HG03432 (cell line): Measurements from ENCODE around the gene GALNT9.
"Not testable (repeated sequence)": the region's sequence is repeated elsewhere in the genome, so short reads cannot be mapped to it uniquely, and the experiment has no call there.

Experiments used
- ATAC-seq: cut with Tn5 transposase; IDR thresholded peaks from one replicate; pipeline ENCODE4 v1.9.1; 2021; ENCODE audit warnings: mild to moderate bottlenecking, moderate library complexity; ENCODE audit not compliant: unreplicated experiment

Gene GALNT9

GRCh38 chr12:132296063-132296462 is 33.3 kb downstream of the GALNT9 start:
- no peak for ATAC-seq

- ATAC-seq, result not testable (repeated sequence)
Observed at GRCh38 chr12:132295561-132295960, 33.8 kb downstream of the GALNT9 start.

GRCh38 chr12:132295101-132295526 is 34.3 kb downstream of the GALNT9 start:
- no peak for ATAC-seq

DNA sequence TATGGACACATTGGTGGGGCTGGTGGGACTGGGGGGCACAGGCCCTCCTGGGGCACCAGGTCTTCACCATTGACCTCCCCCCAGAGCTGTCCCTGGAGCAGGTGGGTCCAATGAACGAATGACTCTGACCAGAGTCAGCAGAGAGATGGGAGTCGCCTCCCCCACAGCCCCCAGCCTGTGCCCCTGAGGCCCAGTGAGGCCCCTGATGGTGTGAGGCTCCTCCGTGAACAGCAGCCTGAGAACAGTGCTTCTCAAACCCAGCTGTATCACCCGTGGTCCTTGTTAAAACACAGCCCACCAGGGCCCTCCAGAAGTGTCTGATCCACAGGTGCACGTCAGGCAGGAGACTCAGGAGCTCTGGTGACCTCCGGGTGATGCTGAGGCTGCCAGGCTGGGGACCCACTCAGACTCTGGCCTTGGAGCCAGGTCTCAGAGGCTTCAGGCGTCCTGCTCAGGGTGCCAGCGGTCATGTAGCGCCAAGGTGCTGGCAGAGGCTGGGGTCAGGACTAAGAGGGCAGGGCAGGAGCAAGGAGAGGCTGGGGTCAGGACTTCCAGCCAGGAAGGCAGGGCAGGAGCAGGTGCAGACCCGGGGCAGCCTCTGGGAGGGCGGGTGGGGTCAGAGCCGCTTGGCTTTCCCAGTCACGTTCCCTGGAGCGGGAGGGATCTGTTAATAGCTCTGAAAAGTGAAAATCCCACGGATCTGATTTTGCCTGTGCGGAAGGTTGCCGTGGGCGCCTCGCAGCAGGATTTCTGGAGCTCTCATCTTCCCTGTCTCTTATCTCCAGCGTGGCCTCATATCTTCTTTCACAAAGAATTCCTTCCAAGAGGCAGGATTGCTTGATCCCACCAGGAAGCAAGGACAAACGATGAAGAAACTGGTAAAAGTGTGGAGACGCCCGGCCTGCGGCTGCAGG is 35.0 kb downstream of the GALNT9 start:
- no peak for ATAC-seq

DNA sequence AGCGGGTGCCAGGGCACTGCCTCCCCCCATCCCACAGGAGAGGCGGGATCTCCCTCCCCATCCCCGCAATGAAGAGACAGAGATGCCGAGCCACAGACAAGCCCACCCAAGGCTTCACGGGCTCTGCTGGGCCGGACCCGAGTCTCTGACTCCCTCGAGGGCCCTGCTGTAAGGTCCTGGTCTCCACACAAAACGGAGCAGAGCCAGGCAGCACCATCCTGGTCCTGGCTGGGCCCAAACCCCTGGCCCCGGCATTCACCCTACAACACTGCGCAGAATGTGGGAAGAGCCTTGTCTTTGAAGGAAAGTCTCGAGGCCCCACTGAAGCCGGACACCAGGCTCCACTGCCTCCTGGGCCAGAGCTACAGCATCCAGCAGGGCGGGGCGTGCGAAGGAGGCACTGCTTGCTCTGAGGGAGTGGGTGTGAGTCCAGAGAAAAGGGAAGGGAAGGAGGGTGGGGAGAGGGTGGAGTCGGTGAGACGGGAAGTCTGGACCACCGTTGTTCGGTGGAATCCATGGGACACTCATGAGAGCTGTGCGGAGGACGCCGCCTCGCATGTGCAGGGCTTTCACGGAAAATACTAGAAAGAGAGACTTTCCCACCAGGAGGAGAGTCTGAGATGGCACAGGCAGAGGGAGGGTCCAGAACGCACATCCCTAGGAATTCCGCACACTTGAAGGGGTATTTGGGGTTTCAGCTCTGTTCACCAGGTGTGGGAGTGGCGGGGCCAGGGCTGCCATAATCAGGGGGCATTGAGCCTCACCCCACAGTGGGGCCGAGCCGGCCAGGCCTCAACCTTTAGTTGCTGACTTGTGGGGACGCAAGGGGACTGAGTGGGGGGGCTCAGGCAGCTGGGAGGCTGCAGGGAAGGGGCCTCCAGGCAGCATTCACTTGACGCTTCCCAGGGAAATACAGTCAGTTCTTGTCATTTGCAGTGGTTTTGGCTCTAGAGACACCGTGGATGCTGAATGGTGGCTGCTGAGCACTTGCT is 36.8 kb downstream of the GALNT9 start:
- no peak for ATAC-seq

DNA sequence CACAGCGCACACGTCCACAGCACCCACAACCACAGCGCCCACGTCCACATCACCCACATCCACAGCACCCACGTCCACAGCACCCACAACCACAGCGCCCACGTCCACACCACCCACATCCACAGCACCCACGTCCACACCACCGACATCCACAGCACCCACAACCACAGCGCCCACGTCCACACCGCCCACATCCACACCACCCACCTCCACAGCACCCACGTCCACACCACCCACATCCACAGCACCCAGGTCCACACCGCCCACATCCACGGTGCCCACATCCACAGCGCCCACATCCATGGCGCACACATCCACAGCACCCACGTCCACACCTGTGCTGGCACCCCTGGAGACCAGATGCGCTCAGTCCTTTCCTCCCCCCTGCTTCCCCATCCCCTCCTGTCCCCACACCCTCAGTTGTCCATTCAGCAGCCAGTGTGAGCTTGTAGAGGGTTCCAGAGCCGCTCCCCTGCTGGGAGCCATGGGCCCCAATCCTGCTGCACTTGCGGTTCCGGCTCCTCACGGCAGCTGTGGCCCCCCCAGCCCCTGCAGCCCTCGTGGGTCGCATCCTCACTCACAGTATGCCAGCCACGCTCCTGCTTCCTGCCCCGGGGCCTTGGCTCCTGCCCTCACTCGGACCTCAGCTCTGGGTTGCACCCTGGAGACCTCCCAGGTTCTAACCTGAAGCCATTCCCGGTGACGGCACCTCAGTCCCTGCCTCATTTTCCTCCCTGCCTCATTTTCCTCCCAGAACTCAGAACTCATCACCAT is 37.8 kb downstream of the GALNT9 start:
- ATAC-seq, result no peak

GRCh38 chr12:132290203-132290540 is 39.2 kb downstream of the GALNT9 start:
- ATAC-seq, result no peak

GRCh38 chr12:132289356-132290202 is 39.8 kb downstream of the GALNT9 start:
- ATAC-seq, result no peak

DNA sequence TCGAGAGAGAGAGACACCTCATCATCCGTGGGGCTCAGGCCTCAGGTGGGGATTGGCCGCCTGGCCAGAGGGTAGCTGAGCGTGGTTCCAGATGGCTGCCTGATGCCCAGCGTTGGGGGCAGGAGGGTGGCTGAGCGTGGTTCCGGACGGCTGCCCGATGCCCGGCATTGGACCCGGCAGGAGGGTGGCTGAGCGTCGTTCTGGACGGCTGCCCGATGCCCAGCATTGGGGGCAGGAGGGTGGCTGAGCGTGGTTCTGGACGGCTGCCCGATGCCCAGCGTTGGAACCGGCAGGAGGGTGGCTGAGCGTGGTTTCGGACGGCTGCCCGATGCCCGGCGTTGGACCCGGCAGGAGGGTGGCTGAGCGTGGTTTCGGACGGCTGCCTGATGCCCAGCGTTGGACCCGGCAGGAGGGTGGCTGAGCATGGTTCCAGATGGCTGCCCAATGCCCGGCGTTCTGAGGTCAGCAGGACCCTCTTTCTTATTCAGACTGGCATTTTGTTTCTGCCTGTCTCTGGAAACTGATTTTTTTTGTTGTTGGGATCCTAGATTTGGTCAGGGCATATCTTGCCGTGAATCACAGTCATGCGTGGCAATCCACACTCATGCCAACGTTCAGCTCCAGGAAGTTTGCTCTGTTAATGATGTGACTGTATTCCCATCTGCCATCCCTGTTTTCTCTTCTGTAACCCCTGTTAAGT is 40.7 kb downstream of the GALNT9 start:
- no peak for ATAC-seq

DNA sequence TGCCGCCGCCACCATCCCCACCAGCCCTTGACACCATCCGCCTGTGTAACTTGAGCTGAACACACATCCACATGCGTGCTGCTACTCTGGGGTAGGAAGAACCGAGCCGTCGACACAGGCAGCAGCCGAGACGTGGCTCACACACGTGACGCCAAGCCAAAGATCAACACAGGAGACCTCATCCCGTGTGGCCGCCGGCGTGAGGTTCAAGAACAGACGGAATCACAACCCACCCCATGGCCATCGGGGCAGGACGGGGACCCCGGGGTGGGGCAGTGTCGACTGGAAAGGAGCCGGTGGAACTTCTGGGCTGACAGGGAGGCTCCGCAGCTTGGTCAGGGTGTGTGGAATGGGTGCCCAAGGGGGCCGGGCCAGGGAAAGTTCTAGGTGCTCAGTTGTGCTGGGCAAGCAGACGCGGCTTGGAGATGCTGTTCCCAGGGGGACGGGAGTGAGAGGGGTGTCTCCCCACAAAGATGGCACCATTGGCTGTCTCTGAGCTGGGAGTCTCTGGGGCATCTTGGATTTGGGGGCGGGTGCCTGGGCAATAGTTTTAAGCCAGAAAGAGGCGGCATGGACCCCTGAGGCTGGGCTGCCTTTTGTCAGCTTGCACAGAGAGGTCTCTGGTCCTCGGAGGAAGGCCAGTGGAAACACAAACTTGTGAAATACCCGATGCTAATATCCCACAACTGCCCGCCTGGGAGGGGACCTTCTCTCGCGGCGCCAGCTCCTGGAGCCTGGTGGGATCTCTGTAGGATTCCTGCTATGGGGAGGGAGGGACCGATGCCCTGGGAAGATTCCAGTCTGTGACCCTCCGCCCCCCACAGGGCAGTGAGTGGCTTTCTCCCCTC is 41.8 kb downstream of the GALNT9 start:
- no peak for ATAC-seq

DNA sequence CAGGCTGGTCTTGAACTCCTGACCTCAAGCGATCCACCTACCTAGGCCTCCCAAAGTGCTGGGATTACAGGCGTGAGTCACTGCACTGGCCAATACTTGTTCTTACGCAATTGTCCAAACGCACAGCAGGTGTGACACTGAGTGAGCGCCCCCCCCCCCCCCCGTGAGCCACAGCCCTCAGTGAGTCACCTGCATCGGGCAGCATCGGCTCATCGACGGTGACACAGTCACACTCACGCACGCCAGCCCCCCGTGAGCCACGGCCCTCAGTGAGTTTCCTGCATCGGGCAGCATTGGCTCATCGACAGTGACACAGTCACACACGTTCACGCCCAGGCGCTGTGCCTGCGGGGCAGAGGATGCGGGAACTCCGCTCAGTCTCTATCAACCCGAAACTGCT is 42.5 kb downstream of the GALNT9 start:
- no peak for ATAC-seq

DNA sequence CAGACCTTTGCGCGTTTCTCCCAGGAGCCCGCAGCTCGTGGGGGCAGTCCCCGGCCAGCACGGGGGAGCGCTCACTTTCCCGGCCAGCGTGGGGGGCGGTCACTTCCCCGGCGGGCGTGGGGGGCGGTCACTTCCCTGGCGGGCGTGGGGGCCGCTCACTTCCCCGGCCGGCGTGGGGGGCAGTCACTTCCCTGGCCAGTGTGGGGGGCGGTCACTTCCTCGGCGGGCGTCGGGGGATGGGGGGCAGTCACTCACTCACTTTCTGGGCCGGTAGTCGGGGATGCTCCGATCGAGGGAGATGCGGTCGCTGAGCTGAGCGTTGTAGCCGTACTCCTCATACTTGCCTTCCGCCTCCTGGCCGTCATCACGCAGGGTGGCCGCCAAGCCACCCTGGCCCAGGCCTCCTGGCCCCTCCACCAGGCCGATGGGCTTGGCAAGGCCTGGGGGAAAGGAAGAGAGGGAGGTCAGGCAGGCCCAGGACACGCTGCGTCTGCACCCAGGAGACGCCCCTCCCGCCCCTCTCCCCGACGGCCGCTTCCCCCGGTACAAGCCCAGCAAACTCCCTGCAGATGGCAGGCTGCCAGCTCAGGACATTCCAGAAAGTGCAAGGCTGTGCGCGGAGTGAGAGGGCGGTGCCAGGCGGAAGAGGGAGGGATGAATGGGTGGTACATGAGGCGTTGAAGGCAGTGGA is 43.3 kb downstream of the GALNT9 start:
- no peak for ATAC-seq

DNA sequence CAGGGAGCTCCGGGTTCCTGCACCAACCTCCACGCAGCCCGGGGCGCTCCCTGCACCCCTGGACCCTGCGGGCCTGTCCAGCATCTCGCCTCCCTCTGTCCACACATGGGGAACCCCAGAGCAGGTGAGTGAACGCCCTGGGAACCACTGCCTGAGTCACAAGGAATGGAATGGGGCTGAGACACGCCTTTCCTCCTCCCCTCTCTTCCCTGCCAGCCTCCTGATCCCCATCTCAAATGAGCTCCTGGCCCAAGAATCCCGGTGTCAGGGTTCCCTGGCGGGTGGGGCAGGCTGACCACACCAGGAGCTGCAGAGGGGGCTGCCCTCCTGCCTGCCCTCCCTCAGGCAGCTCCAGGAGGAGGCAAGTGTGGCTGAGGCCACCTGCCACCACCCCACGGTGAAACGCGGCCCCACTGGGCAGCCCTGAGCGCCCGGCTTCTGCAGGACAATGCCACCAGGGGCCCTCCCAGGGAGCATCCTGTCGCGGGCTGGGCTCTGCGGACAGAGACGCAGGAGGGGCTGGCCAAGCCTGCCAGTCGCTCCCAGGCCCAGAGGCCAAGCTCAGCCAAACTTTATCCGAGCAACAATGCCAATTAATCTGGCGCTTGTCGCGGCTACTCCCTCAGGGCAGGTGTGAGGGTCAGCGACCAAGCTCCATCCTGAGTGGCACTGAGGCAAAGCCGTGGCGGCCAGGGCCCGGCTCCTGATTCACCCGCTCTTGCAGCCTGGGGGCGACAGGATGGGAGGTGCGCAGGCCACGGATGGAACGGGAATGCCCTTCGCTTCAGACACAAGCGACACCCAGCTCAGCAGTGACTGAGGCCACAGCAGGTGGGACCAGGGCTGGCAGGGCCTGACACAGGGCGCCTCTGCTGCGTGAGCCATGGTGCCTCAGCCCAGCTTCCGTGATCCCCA is 44.3 kb downstream of the GALNT9 start:
- ATAC-seq, result no peak

DNA sequence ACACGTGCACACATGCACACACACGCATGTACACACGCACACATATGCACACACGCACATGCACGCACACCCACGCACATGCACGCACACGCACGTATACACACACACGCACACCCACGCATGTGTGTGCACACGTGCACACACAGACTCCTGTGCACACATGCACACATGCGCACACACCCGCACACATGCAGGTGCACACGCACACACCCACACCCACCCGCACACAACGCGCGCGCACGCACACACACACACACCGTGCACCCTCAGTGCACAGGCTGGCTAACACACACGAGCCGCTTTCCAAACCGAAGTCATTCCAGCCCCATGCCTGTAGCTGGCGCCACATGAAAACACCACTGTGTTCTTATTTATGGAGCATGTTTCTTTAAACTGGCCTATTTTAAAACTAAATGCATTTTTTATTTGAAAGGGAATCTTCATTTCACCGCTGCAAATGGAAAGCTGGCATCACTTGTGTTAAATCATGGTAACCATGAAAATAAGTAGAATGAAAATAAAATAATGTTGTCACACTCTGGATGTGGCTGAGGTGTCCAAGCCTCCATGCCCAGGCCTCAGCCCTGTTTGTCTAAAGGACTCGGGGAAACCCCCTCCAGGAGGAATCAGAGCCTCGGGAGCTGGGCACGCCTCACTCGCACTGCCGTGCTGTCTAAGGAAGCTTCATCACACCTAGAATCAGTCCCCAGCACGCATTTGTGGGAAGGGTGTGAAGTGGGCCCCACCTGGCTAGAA is 45.1 kb downstream of the GALNT9 start:
- ATAC-seq, result no peak

GRCh38 chr12:132282950-132283771 is 46.2 kb downstream of the GALNT9 start:
- ATAC-seq, result no peak
